NCI-H1105 treated with DMSO at 0.1 percent for 48 hours (cell line): ENCODE results near the gene SNRPF.

Source experiments
- DNase-seq: peaks from one replicate; lab custom pipeline; 2025; lab: John Stamatoyannopoulos, UW

SNRPF gene

DNA sequence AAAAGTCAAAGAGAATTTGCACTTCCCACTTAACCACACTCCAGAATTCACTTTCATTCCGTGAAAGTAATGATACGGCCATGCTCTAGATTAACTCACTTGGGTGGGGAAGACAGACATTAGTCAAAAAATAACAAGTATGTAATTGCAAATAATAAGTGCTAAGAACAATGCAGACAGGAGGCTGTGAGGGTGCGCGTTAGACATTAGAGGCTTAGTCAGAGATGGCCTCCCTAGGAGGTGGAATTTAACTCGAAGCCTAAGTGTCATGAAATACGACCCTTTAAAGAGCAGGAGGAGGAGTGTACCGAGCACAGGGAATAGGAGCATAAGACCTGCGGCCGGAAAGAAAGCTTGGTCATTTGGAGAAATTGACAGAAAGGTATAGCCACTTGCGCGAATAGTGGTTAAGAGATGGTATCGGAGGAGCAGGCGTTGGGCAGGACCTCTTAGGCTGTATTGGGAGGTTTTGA lies 628 bp downstream of the SNRPF start:
- peak; percentile 49 for DNase-seq

DNA sequence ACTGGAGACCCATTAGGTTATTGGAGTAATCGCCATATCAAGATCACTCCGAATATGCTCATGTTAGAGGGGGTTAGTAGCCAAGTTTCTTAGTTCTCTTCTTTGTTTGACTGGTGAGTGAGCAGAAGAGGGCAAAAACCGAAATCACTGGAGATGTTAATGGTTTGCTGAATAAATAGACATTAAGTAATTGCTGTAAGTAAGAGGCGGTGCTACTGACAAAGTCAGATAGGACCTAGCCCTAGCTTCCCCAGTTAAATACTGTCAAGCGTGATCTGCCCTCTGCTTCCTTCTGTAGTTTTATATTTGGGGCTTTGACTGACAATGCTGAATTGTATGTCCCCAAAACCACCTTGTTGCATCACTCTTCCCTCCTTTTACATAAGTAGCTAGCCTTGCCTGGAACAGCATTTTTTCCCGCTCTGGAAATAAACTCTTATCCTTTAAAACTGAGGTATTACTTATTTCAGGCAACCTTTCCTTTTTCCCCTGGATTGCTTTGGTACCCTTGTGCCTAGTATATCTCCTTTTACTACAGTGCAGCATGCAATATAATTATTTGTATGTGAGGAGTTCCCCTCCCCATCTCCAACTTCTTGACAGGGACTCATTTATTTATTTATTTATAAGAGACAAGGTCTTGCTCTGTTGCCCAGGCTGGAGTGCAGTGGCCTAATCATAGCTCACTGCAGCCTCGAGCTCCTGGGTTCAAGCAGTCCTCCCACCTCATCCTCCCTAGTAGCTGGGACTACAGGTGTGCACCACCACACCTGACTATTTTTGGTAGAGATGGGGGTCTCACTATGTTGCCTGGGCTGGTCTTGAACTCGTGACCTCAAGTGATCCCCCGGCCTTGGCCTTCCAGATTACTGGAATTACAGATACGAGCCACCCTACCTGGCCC lies 1.4 kb downstream of the SNRPF start:
- peak; percentile 17 for DNase-seq

- no peak for DNase-seq
Measured at GRCh38 chr12:95862038-95862437, 3.3 kb downstream of the SNRPF start.

- DNase-seq: no peak
Measured at GRCh38 chr12:95863337-95863736, 4.6 kb downstream of the SNRPF start.

DNA sequence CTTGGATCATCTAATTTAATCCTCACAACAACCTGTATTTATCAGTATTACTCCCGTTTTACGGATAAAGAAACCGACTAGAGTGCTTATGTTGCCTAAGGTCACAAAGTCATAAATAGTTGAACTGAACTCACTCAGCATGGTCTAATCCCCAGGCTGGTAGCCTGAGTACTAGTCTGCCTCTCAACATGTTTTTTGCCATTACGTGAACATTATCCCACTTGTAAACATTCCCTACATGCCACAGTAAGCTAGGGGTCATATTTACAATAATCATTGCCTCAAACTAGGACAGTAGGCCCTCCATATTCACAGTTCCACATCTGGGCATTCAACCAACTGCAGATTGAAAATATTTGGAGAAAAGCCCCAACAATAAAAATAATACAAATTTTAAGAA lies 12.1 kb downstream of the SNRPF start:
- DNase-seq: no peak

- no peak for DNase-seq
Measured at GRCh38 chr12:95874452-95874851, 15.7 kb downstream of the SNRPF start.

DNA sequence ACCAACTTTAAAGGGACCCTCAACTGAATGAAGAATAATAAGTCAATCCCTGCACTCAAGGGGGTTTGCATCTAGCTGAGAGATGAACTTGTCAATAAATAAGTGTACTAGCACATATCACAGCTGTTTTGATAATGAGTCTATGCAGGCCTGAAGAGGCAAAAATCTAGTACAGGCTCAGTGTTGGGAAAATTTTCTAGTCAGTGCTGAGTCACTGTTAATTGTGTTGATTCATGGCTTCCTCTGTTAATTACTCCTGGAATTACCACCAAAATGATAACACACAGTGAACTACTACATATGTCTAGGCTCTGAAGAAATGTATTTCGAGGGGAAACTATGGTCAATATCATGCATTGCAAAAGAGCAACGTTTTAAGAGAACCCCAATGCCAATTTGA lies 18.9 kb downstream of the SNRPF start:
- DNase-seq: no peak

DNA sequence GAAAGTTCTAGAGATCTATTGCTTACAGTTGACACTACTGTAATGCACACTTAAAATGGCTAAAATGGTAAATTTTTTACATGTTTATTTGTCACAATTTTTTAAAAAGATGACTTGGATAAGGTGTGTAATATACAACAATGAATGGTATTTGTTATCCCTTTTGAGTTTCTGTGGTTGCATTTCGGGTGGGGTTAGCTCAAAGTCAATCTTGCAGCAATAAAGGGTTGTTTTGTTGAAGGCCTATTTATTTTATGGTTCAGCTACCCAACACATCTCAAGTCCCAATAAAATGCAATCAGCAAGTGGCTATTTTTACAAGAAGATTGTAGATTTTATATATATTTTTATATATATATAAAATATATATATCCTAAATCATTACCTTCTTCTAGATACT lies 22.1 kb downstream of the SNRPF start:
- DNase-seq: no peak

- peak; percentile 90 for DNase-seq
Measured at GRCh38 chr12:95881331-95881955, 22.7 kb downstream of the SNRPF start.

GRCh38 chr12:95882080-95882479 lies 23.3 kb downstream of the SNRPF start:
- DNase-seq: no peak

GRCh38 chr12:95882873-95883272 lies 24.1 kb downstream of the SNRPF start:
- no peak for DNase-seq

- DNase-seq: no peak
Measured at GRCh38 chr12:95884998-95885397, 26.2 kb downstream of the SNRPF start.

- no peak for DNase-seq
Measured at GRCh38 chr12:95887311-95887710, 28.6 kb downstream of the SNRPF start.

GRCh38 chr12:95890958-95891357 lies 32.2 kb downstream of the SNRPF start:
- DNase-seq: no peak

GRCh38 chr12:95896846-95897245 lies 38.1 kb downstream of the SNRPF start:
- DNase-seq: no peak

GRCh38 chr12:95898081-95898480 lies 39.3 kb downstream of the SNRPF start:
- no peak for DNase-seq

GRCh38 chr12:95908573-95908972 lies 49.8 kb downstream of the SNRPF start:
- DNase-seq: no peak

DNA sequence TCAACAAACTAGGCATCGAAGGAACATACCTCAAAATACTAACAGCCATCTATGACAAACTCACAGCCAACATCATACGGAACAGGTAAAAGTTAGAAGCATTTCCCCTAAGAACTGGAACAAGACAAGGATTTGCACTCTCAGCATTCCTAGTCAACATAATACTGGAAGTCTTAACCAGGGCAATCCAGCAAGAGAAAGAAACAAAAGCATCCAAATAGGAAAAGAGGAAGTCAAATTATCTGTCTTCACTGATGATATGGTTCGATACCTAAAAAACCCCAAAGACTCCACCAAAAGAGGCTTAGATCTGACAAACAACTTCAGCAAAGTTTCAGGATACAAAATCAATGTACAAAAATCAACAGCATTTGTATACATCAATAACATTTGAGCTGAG lies 51.1 kb downstream of the SNRPF start:
- DNase-seq: no peak
